ENCODE measurements around the gene TBX6.
A peak's percentile ranks its signal among the peaks of the same experiment; 100 is the strongest.

TBX6 gene

DNA sequence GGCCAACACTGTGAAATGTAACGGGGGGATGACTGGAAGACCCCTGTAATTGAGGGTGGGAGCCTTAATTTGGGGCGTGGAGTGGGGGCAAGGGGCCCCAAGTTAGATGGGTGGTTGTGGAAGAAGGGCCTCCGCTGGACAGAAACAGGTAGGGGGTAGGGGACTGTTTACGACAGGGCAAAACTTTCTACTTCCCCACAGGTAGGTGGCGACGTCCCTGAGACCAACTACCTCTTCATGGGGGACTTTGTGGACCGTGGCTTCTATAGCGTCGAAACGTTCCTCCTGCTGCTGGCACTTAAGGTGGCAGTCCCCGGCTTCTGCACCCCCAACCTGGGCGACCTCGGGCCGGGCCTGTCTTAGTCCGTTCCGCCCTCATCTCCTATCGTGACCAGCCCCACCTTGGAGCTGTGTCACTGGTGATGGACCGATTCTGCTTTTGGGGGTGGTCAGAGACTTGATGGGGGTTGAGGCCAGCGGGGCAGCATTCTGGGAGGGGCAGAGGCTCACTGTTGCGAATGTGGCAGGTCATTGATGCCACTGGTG lies 9.1 kb downstream of the TBX6 start:
- no peaks in the 10 kb centered on the region for H3K9me3 ChIP-seq (ENCODE audit: control insufficient read depth, insufficient read depth, low read length)
- H3K4me3 ChIP-seq (ENCODE audit: low read depth, low read length): no peak overlapping the region
- no peaks in the 10 kb centered on the region for H3K4me1 ChIP-seq (ENCODE audit: control insufficient read depth, insufficient read depth, low read length)
- no peak overlapping the region for H3K9ac ChIP-seq (ENCODE audit: low read depth, low read length)
- no peaks in the 10 kb centered on the region for H3K27me3 ChIP-seq (ENCODE audit: control insufficient read depth, insufficient read depth, low read length)
- peaks cover 54% of the 10 kb centered on the region for H3K36me3 ChIP-seq (ENCODE audit: control insufficient read depth, insufficient read depth, low read length)

DNA sequence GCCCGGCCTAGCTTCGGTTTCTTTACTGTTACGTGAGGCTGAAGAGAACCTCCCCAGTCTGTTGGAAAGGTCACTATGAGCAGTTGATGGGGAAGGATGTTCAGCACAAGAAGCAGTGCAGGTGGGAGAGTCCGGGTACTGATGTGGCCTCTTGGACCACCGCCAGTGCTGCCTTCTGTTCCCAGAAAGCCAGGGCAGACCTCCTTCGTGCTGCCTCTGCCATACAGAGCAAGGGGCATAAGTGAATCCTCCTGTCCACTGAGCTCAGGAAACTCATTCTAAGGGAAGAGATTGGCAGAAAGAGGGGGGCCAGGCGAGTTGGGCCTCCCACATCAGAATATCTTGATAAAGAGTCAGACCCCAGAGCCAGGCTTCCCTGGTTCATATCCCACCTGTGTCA lies 12.2 kb downstream of the TBX6 start:
- no peaks in the 10 kb centered on the region for H3K27me3 ChIP-seq (ENCODE audit: control insufficient read depth, insufficient read depth, low read length)
- H3K9ac ChIP-seq (ENCODE audit: low read depth, low read length): no peak overlapping the region
- peaks cover 50% of the 10 kb centered on the region for H3K36me3 ChIP-seq (ENCODE audit: control insufficient read depth, insufficient read depth, low read length)
- no peak overlapping the region for H3K4me3 ChIP-seq (ENCODE audit: low read depth, low read length)
- no peaks in the 10 kb centered on the region for H3K9me3 ChIP-seq (ENCODE audit: control insufficient read depth, insufficient read depth, low read length)
- peaks cover 4% of the 10 kb centered on the region for H3K4me1 ChIP-seq (ENCODE audit: control insufficient read depth, insufficient read depth, low read length)

DNA sequence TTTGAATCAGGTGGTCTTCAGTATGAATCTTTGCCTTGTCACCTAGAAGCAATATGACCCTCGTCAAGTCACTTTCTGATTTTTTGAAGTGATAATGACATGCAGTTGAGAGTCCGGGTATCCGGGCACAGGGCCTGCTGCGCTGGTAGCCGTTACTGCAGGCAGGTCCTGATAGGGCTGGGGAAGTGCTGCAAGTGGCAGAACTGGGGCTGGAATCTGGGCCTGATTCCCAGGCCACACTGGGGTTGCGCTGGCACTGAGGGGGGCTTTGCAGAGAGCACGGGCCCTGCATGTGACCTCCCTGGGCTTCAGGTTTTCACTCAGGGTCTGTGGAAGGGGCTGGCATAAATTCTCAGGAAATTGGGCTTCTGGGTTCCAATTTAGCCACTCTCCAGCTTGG lies 13.0 kb downstream of the TBX6 start:
- Histone ChIP-seq H3K36me3 (ENCODE audit: control insufficient read depth, insufficient read depth, low read length) (peaks cover 42% of the 10 kb centered on the region), H3K27me3 (ENCODE audit: control insufficient read depth, insufficient read depth, low read length) (no peaks in the 10 kb centered on the region), H3K9me3 (ENCODE audit: control insufficient read depth, insufficient read depth, low read length) (no peaks in the 10 kb centered on the region), H3K4me3 (ENCODE audit: low read depth, low read length) (no peak overlapping the region), H3K9ac (ENCODE audit: low read depth, low read length) (no peak overlapping the region), H3K4me1 (ENCODE audit: control insufficient read depth, insufficient read depth, low read length) (peaks cover 4% of the 10 kb centered on the region)

DNA sequence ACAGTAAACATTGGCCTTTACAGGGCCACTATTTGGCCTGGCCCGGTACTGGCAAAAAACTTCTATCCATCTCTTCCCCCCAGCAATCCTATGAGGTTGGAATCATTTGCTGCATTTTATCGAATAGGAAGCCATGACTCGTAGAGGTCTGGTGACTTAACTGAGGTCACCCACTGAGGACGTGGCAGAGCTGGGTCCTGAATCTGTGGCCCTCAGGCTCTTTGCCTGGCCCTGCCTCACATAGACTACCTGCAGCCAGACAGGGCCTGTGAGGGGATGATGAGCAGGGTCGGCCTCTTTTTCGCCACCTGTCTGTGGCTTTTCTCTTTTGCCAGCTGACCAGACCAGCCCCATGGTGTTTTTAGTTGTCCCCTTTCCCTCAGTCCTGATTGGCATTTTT lies 14.1 kb downstream of the TBX6 start:
- H3K27me3 ChIP-seq (ENCODE audit: control insufficient read depth, insufficient read depth, low read length): no peaks in the 10 kb centered on the region
- no peaks in the 10 kb centered on the region for H3K9me3 ChIP-seq (ENCODE audit: control insufficient read depth, insufficient read depth, low read length)
- no peak overlapping the region for H3K9ac ChIP-seq (ENCODE audit: low read depth, low read length)
- H3K4me3 ChIP-seq (ENCODE audit: low read depth, low read length): no peak overlapping the region
- H3K4me1 ChIP-seq (ENCODE audit: control insufficient read depth, insufficient read depth, low read length): peaks cover 4% of the 10 kb centered on the region
- peaks cover 32% of the 10 kb centered on the region for H3K36me3 ChIP-seq (ENCODE audit: control insufficient read depth, insufficient read depth, low read length)

- H3K4me1 ChIP-seq (ENCODE audit: control insufficient read depth, insufficient read depth, low read length): peaks cover 4% of the 10 kb centered on the region
- peak overlapping the region; percentile 81 for H3K9ac ChIP-seq (ENCODE audit: low read depth, low read length)
- no peaks in the 10 kb centered on the region for H3K9me3 ChIP-seq (ENCODE audit: control insufficient read depth, insufficient read depth, low read length)
- peak overlapping the region; percentile 82 for H3K4me3 ChIP-seq (ENCODE audit: low read depth, low read length)
- H3K27me3 ChIP-seq (ENCODE audit: control insufficient read depth, insufficient read depth, low read length): no peaks in the 10 kb centered on the region
- H3K36me3 ChIP-seq (ENCODE audit: control insufficient read depth, insufficient read depth, low read length): peaks cover 29% of the 10 kb centered on the region
Measured at GRCh38 chr16:30076276-30076791, 15.4 kb downstream of the TBX6 start.

DNA sequence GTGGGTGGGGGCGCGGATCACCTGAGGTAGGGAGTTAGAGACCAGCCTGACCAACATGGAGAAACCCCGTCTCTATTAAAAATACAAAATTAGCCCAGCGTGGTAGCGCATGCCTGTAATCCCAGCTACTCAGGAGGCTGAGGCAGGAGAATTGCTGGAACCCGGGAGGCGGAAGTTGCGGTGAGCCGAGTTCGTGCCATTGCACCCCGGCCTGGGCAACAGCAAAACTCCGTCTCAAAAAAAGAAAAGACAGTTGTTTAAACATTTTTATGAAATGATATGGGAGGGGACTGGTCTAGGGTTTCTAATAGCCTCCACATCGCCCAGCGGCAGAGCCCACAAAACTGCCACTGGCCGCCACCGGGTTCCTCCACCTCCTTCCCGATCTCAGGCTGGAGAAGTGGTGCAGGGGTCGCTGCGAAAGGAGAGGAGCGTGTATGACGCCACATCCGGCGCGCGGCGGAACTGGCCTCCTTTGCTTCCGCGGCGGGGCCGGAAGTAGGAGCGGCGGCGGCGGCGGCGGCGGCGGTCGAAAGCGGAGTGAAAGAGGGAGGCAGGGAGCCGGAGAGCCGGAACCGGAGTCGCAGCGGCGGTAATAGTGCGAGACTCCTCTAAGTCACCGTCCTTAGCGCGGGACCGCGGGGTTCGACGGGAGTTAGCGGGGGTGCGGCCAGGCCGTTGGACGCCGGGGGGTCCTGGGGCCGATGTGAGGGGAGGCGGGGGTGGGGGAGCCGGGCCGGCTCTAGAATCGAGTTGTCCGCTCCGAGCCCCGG lies 16.0 kb downstream of the TBX6 start, which contains the start of gene PPP4C:
Gene PPP4C, plus strand, starts transcription at position 492 of the 773 bp plus-strand sequence. CDS start 384 bp downstream, outside the sequence.
- no peaks in the 10 kb centered on the region for H3K9me3 ChIP-seq (ENCODE audit: control insufficient read depth, insufficient read depth, low read length)
- H3K4me3 ChIP-seq (ENCODE audit: low read depth, low read length): peak within 1 kb of the TSS; percentile 82
- no peaks in the 10 kb centered on the region for H3K27me3 ChIP-seq (ENCODE audit: control insufficient read depth, insufficient read depth, low read length)
- H3K9ac ChIP-seq (ENCODE audit: low read depth, low read length): peak within 1 kb of the TSS; percentile 81
- peaks cover 4% of the 10 kb centered on the region for H3K4me1 ChIP-seq (ENCODE audit: control insufficient read depth, insufficient read depth, low read length)
- H3K36me3 ChIP-seq (ENCODE audit: control insufficient read depth, insufficient read depth, low read length): peaks cover 27% of the 10 kb centered on the region

- no peaks in the 10 kb centered on the region for H3K9me3 ChIP-seq (ENCODE audit: control insufficient read depth, insufficient read depth, low read length)
- peaks cover 55% of the 10 kb centered on the region for H3K36me3 ChIP-seq (ENCODE audit: control insufficient read depth, insufficient read depth, low read length)
- H3K27me3 ChIP-seq (ENCODE audit: control insufficient read depth, insufficient read depth, low read length): no peaks in the 10 kb centered on the region
- H3K4me3 ChIP-seq (ENCODE audit: low read depth, low read length): no peak overlapping the region
- no peak overlapping the region for H3K9ac ChIP-seq (ENCODE audit: low read depth, low read length)
- H3K4me1 ChIP-seq (ENCODE audit: control insufficient read depth, insufficient read depth, low read length): peaks cover 6% of the 10 kb centered on the region
Measured at GRCh38 chr16:30070490-30070889, 21.2 kb downstream of the TBX6 start.

DNA sequence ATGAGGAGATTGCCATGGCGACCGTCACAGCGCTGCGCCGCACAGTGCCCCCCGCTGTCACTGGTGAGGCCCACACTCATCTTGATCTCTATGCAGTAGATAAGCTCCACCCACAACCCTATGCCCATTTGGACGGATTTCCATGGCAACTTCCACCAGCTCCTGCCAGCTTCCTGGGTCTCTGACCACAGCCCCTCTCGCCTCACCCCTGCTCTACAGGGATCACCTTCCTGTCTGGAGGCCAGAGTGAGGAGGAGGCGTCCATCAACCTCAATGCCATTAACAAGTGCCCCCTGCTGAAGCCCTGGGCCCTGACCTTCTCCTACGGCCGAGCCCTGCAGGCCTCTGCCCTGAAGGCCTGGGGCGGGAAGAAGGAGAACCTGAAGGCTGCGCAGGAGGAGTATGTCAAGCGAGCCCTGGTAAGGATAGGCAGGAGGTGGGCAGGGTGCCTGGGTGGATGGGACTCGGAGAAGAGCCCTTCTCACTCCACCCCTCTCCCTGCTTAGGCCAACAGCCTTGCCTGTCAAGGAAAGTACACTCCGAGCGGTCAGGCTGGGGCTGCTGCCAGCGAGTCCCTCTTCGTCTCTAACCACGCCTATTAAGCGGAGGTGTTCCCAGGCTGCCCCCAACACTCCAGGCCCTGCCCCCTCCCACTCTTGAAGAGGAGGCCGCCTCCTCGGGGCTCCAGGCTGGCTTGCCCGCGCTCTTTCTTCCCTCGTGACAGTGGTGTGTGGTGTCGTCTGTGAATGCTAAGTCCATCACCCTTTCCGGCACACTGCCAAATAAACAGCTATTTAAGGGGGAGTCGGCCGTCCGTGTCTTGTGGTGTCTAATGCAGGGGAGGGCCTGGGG lies 21.9 kb downstream of the TBX6 start:
- no peak overlapping the region for H3K4me3 ChIP-seq (ENCODE audit: low read depth, low read length)
- H3K9me3 ChIP-seq (ENCODE audit: control insufficient read depth, insufficient read depth, low read length): no peaks in the 10 kb centered on the region
- H3K36me3 ChIP-seq (ENCODE audit: control insufficient read depth, insufficient read depth, low read length): peaks cover 55% of the 10 kb centered on the region
- no peaks in the 10 kb centered on the region for H3K27me3 ChIP-seq (ENCODE audit: control insufficient read depth, insufficient read depth, low read length)
- H3K9ac ChIP-seq (ENCODE audit: low read depth, low read length): no peak overlapping the region
- peaks cover 6% of the 10 kb centered on the region for H3K4me1 ChIP-seq (ENCODE audit: control insufficient read depth, insufficient read depth, low read length)

DNA sequence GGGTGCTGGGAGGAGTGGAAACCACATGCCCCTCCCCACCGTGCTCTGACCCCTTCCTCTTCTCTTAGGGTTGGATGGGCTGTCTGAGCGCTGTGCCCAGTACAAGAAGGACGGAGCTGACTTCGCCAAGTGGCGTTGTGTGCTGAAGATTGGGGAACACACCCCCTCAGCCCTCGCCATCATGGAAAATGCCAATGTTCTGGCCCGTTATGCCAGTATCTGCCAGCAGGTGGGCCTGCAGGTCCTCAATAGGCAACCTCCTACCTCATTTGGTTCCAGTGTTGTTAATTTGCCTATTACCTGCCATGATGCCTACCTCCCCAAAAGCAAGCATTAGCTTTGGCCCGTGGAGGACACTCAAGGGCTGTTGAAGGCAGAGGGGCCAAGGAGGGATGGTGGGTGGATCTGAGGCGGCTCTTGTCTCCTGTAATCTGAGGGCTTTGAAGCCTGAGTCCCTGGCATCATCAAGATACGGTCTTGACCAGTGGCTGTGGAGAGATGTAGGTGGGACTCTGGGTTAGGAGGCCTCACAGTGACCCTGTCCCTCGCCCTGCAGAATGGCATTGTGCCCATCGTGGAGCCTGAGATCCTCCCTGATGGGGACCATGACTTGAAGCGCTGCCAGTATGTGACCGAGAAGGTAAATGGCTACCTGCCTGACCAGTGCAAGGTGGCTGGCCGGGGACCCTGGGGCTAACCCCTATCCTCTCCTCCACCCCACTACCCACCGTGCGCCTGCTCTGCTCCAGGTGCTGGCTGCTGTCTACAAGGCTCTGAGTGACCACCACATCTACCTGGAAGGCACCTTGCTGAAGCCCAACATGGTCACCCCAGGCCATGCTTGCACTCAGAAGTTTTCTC lies 22.7 kb downstream of the TBX6 start:
- H3K4me3 ChIP-seq (ENCODE audit: low read depth, low read length): no peak overlapping the region
- H3K9me3 ChIP-seq (ENCODE audit: control insufficient read depth, insufficient read depth, low read length): no peaks in the 10 kb centered on the region
- no peak overlapping the region for H3K9ac ChIP-seq (ENCODE audit: low read depth, low read length)
- H3K36me3 ChIP-seq (ENCODE audit: control insufficient read depth, insufficient read depth, low read length): peaks cover 55% of the 10 kb centered on the region
- H3K4me1 ChIP-seq (ENCODE audit: control insufficient read depth, insufficient read depth, low read length): peaks cover 6% of the 10 kb centered on the region
- H3K27me3 ChIP-seq (ENCODE audit: control insufficient read depth, insufficient read depth, low read length): no peaks in the 10 kb centered on the region

- Histone ChIP-seq H3K36me3 (ENCODE audit: control insufficient read depth, insufficient read depth, low read length) (peaks cover 55% of the 10 kb centered on the region), H3K4me3 (ENCODE audit: low read depth, low read length) (no peak overlapping the region), H3K27me3 (ENCODE audit: control insufficient read depth, insufficient read depth, low read length) (no peaks in the 10 kb centered on the region), H3K9me3 (ENCODE audit: control insufficient read depth, insufficient read depth, low read length) (no peaks in the 10 kb centered on the region), H3K9ac (ENCODE audit: low read depth, low read length) (no peak overlapping the region), H3K4me1 (ENCODE audit: control insufficient read depth, insufficient read depth, low read length) (peaks cover 6% of the 10 kb centered on the region)
Measured at GRCh38 chr16:30068333-30068732, 23.4 kb downstream of the TBX6 start.

GRCh38 chr16:30067584-30067916 lies 24.2 kb downstream of the TBX6 start:
- Histone ChIP-seq H3K4me3 (ENCODE audit: low read depth, low read length) (peak overlapping the region; percentile 93), H3K9ac (ENCODE audit: low read depth, low read length) (no peak overlapping the region), H3K27me3 (ENCODE audit: control insufficient read depth, insufficient read depth, low read length) (no peaks in the 10 kb centered on the region), H3K36me3 (ENCODE audit: control insufficient read depth, insufficient read depth, low read length) (peaks cover 55% of the 10 kb centered on the region), H3K9me3 (ENCODE audit: control insufficient read depth, insufficient read depth, low read length) (no peaks in the 10 kb centered on the region), H3K4me1 (ENCODE audit: control insufficient read depth, insufficient read depth, low read length) (peaks cover 6% of the 10 kb centered on the region)
